ENCODE measurements around the gene ITPR1. TPM values are rescaled to one million over a fixed set of nuclear protein-coding genes. Genes with fewer than 3 reads are reported as not detected.

The ITPR1 gene
- total RNA-seq, 1 experiment from 2014 or later = 5.8 TPM

- DNase-seq (ENCODE audit: low spot score) = no peak
These were observed 1.3 kb upstream of the ITPR1 start for GRCh38 chr3:4491855-4492207.

- DNase-seq (ENCODE audit: low spot score) = peak; percentile 82
These were observed 737 bp upstream of the ITPR1 start for GRCh38 chr3:4492208-4493013.

- no peak for DNase-seq (ENCODE audit: low spot score)
These were observed 1.1 kb downstream of the ITPR1 start for GRCh38 chr3:4493941-4494894.

- no peak for DNase-seq (ENCODE audit: low spot score)
These were observed 1.7 kb downstream of the ITPR1 start for GRCh38 chr3:4494895-4495264.

- no peak for DNase-seq (ENCODE audit: low spot score)
These were observed 2.3 kb downstream of the ITPR1 start for GRCh38 chr3:4495294-4496086.

- no peak for DNase-seq (ENCODE audit: low spot score)
These were observed 2.9 kb downstream of the ITPR1 start for GRCh38 chr3:4496087-4496452.

GRCh38 chr3:4497005-4497692 is 4.0 kb downstream of the ITPR1 start:
- DNase-seq (ENCODE audit: low spot score) = no peak

GRCh38 chr3:4497843-4498324 is 4.7 kb downstream of the ITPR1 start:
- DNase-seq (ENCODE audit: low spot score) = no peak

GRCh38 chr3:4498446-4498845 is 5.3 kb downstream of the ITPR1 start:
- DNase-seq (ENCODE audit: low spot score) = no peak

GRCh38 chr3:4501437-4501836 is 8.3 kb downstream of the ITPR1 start:
- DNase-seq (ENCODE audit: low spot score) = no peak

- no peak for DNase-seq (ENCODE audit: low spot score)
These were observed 8.8 kb downstream of the ITPR1 start for GRCh38 chr3:4501927-4502326.

- DNase-seq (ENCODE audit: low spot score) = no peak
These were observed 9.9 kb downstream of the ITPR1 start for GRCh38 chr3:4503050-4503449.

GRCh38 chr3:4504340-4505261 is 11.5 kb downstream of the ITPR1 start:
- DNase-seq (ENCODE audit: low spot score) = no peak

GRCh38 chr3:4505688-4506558 is 12.8 kb downstream of the ITPR1 start:
- no peak for DNase-seq (ENCODE audit: low spot score)

GRCh38 chr3:4506559-4507023 is 13.4 kb downstream of the ITPR1 start:
- DNase-seq (ENCODE audit: low spot score) = no peak

GRCh38 chr3:4507024-4507596 is 14.0 kb downstream of the ITPR1 start:
- no peak for DNase-seq (ENCODE audit: low spot score)

- no peak for DNase-seq (ENCODE audit: low spot score)
These were observed 15.2 kb downstream of the ITPR1 start for GRCh38 chr3:4508048-4508981.

GRCh38 chr3:4509043-4509442 is 15.9 kb downstream of the ITPR1 start:
- no peak for DNase-seq (ENCODE audit: low spot score)
